HG03457 (cell line): ENCODE data around the gene SCLY.
A peak's percentile ranks its signal among the peaks of the same experiment; 100 is the strongest.
"Not testable (repeated sequence)": the region's sequence is repeated elsewhere in the genome, so short reads cannot be mapped to it uniquely, and the experiment has no call there.

Experiments used
- ATAC-seq: cut with Tn5 transposase; IDR thresholded peaks from one replicate; pipeline ENCODE4 v1.9.1; 2021; ENCODE audit warnings: moderate number of reproducible peaks; ENCODE audit not compliant: unreplicated experiment

The SCLY gene, protein sequence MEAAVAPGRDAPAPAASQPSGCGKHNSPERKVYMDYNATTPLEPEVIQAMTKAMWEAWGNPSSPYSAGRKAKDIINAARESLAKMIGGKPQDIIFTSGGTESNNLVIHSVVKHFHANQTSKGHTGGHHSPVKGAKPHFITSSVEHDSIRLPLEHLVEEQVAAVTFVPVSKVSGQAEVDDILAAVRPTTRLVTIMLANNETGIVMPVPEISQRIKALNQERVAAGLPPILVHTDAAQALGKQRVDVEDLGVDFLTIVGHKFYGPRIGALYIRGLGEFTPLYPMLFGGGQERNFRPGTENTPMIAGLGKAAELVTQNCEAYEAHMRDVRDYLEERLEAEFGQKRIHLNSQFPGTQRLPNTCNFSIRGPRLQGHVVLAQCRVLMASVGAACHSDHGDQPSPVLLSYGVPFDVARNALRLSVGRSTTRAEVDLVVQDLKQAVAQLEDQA

DNA sequence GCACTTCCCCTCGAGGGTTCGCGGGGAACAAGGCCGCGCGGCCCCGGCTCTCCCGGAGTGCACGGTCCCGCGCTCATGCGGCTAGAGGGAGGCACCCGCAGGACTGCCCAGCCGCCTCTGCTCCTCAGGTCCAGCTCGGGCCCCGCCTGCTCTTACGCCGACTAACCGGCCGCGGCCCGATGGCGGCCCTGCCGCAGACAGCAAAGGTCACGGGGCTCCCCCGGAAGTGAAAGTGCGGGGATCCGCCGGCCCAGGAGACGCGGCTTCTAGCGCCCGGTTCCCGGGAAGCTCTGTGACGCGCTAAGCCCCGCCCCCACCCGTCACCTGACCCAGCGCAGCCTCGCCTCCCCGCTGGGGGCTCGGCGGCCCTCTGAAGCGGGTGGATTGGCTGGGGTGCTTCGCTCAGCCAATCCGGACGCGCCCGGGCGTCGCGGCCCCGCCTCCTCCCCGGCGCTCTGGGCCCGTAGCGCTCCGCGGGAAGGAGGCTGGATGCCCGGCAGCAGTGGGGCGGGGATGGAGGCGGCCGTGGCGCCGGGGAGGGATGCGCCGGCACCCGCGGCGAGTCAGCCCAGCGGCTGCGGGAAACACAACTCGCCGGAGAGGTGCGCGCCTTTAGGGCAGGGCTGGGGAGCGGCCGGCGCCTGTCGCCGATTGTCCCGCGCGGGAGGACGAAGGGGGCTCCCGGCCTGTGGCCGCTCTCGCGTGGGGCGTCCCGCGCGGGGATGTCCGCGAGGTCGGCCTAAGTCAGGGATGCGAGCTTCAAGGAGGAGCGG is at the start of gene SCLY:
TSS of gene SCLY (plus strand) at position 460 of the 773 bp plus-strand sequence. CDS start at position 514, 54 bp downstream.
- ATAC-seq: peak; percentile 93

DNA sequence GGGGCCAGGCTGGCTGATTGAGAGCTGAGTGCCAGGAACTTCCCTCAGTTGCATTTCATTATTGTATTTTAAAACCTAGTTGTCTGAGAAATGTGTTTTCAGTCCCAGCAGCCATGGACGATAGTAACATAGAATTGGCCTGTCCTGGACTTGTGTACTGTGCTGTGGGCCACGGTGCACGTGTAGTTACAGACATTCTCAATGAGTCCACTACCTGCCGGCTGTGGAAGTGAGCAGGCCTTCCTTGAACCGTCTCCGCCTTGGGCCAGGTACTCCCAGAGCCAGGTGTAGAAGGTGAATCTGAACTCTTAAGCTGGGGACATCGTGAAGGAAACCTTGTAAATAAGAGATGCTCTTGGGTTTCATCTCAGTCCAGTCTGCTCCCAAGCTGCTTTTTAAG is 47.0 kb upstream of the SCLY start:
- ATAC-seq: no peak

DNA sequence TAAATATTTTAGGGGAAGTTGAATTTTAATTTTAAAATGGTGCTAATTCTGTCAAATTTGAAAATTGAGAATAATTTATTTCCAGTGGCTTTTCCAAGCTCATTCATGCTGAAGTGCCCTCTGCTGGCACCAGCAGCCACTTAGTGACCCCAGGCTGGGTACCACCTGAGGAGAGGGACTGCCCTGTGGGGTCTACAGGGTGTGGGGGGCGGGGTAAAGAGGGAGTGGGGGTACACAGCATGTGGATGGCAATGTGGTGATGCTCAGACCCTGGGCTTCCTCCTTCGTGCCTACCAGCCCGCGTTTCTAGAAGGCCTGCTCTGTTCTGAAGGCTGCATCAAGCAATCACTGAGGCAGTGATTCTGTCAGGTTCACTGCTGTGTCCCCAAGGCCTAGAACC is 45.1 kb upstream of the SCLY start:
- ATAC-seq: no peak

DNA sequence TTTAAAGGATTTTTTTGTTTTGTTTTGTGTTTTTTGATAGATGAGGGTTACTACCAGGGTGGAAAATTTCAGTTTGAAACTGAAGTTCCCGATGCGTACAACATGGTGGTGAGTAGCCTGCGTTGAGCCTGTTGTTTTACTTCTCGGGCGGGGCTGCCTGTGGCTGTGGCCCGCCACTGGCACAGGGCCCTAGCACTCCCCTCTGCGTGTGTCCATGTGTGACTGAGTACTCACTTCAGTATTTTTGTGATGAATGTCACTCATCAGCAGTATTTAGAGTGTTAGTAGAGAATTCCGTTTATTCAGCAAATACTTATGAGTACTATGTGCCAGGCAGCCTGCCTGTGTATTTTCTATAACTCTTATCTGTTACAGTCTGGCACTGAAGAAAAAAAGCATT is 44.3 kb upstream of the SCLY start:
- no peak for ATAC-seq

DNA sequence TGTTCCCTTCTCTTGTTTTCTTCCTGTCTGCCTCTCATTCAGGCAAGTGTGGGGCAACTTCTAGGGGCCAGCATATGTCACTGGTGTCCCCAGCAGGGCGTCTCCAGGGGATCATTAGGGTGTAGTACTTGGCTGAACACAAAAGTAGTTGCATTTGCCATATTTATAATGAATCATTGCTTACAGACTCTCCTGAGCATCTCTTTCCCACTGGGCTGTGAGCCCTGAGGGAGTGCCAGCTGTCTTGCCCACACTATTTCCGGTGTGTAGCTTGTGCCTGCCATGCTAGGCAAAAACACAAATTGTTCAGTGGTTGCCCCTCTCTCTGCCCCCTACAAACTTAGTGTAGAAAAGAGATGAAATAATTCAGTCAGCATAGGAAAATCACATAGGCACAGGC is 40.8 kb upstream of the SCLY start:
- ATAC-seq: no peak

DNA sequence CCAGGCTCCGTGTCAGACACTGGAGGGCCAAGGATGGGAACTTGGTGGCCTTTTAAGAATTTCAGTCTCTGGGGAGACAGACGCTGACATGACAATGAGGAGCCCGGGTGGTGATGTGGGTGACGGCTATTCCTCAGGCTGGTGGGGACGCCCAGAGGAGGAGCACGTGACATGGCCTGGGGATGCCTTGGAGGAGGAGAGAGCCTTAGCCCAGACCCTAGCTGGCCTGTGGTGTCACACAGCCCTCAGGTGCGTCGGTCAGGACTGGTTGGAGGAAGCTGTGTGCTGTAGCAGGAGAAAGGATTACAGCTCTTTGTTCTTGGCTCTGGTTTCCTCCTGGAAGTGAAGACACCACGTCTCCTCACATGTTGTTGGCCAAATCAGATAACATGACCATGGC is 40.0 kb upstream of the SCLY start:
- no peak for ATAC-seq

DNA sequence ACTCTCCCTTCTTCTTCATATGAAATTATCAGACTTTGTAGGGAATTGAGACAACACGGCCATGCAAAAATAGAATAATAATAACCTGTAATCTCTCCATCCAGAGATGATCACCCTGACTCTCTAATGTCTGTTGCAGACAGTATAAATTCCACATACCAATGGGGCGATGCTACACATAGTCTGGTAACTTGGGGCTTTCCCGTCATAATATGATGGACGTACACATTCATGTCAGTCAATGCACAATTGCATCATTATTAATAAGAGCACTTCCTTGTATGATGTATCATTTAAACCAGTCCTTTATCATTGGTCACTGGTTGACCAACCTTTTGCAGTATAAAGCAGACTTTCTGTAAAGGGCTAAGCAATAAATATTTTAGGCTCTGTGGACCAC is 39.5 kb upstream of the SCLY start:
- ATAC-seq: no peak

DNA sequence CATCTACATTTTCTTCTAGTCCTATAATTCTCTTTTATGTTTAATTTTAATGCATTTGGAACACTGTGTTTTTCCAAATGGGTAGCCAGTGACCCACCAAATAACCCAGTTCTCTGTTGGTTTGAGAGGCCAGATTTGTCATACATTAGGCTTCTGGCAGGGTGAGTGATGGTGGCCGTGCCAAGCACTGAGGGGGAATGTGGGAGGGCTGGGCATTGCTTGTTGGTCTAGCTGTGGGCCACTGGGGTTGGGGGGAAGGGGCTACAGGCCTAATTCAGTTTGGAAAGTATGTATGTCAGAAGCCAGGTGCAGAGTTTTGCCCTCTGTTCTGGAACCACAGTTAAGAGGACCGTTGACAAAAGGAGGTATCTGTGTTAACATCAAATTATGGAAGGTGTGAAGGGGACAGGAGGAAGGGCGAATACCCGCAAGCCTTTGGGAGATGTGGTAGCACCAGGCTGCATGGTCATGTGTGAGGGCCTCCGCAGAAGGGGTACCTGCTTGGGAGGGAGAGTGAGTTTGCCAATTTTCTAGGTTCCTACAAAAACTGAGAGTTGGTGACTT is 38.1 kb upstream of the SCLY start:
- no peak for ATAC-seq

DNA sequence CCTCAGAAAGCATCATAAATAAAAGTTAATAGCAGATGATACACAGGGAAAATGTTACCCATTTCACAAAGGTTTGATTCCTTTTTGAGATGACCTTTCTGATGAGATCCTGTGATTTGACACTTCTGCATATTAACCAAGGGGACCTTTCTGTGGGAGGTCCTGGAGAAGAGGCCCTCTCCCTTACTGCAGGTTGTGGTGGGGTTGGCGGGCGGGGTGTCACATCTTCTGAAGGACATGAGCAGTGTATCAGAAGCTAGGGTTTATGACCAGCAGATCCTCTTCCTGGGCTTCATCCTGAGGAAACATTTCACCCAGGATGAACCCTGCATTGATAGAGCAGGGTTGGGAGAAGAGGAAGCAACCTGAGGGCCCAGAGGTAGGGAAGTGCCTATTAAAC is 37.2 kb upstream of the SCLY start:
- ATAC-seq: no peak

DNA sequence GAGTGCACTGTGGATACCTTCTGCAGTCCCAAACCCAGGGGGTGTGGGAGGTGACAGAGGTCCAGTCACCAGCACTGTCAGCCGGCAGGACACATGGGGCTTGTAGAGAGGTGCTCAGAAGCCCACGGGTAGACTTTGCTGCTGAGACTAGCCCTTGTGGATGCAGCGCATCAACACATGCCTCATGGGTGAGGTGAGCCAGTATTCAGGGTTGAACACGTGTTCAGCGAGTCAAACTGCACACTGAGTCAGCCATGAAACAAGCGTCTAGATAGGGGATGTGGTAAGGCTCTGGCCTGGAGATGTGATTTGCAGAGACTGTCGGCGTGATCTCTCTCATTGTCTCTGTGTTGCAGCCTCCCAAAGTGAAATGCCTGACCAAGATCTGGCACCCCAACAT is 35.8 kb upstream of the SCLY start:
- ATAC-seq: no peak

DNA sequence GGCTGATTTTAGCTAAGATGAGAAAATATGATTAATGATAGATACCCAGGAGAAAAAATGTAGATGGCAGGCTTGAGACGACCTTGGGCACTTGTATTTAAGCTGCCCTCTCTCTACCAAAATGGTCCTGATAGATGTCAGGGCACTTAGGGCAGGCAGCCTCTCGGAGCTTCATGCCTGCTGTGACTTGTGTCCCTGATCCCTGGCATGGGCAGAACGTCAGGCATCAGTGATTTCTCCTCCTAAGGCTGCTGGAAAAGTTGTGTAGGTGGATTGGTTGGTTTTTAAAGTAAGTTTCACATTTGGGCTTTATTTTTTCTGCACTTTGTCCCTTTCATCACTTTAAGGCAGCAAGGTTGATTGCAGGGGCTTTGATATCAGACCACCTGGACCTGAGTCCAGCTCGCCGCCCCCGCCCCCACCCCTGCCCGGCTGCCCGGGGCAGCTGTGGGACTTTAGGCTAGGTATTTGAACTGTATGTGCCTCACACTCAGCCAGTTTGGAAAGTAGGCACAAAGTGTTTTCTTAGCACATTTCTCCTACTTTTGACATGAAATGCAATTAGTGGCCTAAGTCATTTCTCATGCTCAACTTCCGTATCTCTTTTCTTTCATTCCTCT is 35.0 kb upstream of the SCLY start:
- no peak for ATAC-seq

DNA sequence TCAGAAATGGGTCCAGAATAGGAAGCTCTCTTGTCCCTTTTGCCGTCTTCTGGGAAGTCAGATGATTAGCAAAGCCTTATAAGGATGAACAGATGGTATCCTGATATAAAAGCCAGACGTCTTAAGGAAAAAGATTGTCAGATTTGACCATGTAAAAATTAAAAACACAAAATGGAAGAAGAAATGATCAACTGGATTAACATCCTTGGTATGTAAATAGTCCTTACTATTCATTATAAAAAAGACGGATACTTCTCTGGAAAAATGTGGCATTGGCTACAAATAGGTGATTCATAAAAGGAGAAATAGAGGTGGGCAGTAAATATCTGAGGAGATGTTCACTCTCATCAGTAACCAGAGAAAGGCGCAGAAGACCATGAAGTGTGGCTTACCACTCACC is 33.7 kb upstream of the SCLY start:
- no peak for ATAC-seq

DNA sequence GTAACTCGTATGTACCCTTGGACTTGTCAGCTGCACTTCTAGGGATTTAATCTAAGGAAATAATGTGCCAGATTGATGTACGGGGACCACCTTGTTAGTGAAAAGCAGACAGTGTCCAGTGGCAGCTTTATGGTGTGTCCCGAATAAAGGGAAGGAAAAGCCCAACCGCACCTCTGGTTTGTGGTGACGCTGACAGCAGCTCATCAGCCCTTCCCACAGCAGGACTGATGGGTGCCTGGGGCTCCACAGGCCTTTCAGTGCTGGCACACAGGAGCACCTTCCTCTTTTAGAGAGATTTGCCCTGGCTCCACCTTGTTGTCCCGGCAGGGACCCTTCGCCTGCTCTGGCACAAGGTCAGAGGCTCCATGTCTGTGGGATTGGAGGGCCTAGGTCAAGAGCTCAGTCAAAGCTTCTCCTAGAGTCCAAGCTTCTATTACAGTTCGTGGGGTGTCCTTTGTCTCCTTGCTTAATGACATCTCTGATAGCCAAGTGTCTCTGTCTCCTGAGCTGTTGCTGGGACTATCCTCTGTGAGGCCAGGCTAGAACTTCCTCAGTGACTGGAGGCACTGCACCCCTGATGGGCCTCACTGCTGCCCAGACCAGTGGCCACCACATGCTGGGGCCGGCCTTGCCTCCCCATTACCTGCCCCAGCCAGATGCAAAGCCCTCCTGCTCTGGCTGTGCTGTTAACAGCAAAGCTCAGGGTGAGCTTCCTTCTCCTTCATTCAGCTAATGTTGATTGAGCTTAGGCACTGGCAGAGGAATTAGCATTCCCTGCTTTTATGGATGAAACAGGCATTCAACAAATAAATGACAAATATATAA is 33.0 kb upstream of the SCLY start:
- no peak for ATAC-seq

DNA sequence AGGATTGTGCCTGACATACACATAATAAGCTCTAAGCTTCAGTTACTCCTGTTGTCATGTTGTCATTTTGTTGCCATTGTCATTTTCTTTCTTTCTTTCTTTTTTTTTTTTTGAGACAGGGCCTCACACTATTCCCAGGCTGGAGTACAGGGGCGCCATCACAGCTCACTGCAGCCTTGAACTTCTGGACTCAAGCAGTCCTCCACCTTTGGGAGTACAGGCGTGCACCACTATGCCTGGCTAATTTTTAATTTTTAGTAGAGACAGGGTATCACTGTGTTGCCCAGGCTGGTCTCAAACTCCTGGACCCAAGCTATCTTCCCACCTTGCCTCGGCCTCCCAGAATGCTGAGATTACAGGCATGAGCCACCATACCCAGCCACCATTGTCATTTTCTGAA is 30.9 kb upstream of the SCLY start:
- no peak for ATAC-seq

DNA sequence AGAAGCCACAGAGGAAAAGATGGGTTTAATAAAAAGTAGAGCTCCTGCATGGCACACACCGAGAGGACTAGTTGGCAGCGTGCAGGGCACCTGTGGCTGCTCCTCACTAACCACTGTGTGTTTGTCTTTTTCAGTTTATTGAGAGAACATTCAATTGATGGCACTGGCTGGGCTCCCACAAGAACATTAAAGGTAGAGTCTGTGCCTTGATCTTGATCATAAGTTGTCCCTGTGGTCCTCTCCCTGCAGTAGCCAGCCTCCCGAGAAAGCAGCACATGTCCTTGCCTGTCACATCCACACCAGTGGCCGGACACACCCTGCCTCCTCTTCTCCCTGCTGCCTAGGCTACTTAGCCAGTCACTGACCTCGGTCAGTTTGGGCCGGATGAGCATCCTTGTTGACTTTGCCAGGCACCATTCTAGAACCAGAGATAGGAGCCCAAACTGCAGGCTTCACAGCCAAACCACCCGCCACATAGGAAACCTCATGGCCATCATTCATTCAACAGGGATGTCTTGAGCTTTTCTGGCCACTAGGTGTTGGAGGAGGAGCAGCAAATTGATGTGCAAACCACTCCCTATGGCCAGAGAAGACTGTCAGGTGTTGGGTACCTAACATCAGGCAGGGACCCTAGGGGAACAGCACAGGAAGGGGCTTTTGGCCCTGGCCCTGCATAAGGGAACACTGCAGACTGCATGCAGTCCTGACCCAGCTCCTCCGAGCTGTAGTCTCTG is 30.2 kb upstream of the SCLY start:
- ATAC-seq: no peak

DNA sequence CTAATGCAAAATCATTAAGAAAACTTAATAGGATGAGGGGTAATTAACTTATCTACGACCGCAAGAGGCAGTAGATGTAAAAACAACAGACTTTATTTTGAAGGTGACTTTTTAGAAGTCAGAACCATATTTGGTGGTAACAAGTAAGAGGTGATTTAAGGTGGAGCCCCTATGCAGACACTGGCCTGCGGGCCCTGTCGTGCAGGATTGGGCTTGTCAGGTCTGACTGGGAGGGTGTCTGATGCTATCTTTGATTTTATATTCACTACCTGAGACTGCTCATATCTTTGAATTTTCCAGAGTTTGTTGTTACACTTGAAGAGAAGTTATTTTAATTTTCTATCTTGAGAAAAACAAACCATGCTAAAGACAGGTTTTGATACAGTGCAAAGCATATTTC is 29.1 kb upstream of the SCLY start:
- ATAC-seq: no peak

DNA sequence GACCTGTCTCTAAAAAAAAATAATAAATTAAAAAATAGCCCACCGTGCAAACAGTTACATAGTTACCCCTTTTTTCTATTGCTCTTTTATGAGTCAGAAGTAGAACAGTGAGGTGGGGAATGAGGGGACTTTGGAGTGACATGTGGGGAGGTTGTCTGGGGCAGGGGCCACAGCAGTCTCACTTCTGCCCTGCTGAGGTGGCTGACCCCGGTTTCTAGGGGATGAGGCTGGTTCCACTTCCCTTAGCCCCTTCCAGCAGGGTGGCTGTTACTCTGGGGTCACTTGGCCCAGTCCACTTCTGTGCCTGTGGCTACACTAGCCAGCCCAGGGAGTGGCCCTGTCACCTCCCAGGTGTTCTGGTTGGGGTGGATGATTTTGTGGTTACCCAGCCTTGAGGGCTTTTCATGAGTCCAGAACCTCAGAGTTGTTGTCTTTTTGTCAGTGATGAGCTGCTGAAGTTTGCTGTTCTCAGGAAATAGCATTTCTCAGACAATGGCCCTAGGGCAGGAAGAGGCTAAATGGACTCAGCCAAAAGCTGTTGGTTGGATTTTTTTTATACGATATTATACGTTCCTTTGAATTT is 28.0 kb upstream of the SCLY start:
- ATAC-seq: no peak

DNA sequence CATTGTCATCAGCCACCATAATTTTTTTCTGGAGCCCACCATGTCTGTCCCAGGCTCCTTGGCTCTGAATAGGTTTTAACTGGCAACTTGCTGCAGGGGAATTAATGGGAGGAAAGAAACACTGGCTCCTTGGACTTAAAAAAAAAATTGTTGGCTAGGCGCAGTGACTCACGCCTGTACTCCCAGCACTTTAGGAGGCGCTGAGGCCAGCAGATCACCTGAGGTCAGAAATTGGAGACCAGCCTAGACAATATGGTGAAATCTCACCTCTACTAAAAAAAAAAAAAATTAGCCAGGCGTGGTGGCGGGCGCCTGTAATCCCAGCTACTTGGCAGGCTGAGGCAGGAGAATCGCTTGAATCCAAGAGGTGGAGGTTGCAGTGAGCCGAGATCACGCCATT is 26.8 kb upstream of the SCLY start:
- not testable (repeated sequence) for ATAC-seq

DNA sequence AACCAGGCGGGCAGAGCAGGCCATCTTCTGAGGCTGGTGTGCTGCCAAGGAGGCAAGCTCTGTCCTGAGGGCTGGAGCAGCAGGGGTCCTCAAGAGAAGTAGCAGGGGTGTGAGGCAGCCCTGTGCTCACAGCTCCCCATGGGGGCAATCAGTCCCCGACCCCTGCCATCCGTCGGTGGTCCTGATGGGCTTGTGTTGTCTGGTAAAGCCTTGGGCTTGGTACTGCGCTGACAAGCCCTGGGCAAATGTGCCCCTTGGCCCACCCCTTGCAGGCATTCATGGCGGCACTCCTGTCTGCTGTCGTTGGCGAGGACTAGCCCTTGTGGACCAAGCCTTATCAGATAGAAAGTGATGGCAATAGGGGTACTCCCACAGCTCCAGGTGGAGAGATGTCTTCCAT is 22.6 kb upstream of the SCLY start:
- ATAC-seq: no peak

DNA sequence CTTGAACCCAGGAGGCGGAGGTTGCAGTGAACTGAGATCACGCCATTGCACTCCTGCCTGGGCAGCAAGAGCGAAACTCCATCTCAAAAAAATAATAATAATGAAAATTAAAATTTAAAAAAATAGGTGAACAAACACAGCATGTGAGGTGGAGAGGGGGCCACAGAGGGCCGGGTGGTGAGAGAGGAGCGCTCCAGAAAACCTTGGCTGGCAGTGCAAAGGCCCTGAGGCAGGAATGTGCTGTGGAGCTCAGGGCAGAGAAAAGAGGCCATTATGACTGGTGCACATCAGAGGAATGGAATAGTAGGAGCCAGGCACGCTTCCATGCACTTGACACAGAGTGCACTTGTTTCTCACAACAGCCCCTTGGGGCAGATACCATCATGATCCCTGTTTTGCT is 21.6 kb upstream of the SCLY start:
- ATAC-seq: no peak
